Pons (tissue), 1 donor: ENCODE measurements around the gene IZUMO1.

Experiments
- DNase-seq: peaks from one replicate; pipeline ENCODE4 v3.0.0-alpha.2; 2016; ENCODE audit warnings: low spot score

The IZUMO1 gene

GRCh38 chr19:48757089-48757675 is 10.5 kb upstream of the IZUMO1 start:
- no peak for DNase-seq

GRCh38 chr19:48756686-48757085 is 10.0 kb upstream of the IZUMO1 start:
- DNase-seq = no peak

GRCh38 chr19:48756212-48756611 is 9.5 kb upstream of the IZUMO1 start:
- no peak for DNase-seq

GRCh38 chr19:48755787-48756186 is 9.1 kb upstream of the IZUMO1 start:
- DNase-seq = no peak

- no peak for DNase-seq
These were observed 8.5 kb upstream of the IZUMO1 start, which contains the start of gene FGF21 for GRCh38 chr19:48755084-48755641. Gene FGF21, plus strand, starts transcription at chr19:48755524. Its CDS starts 713 bp downstream, at chr19:48756237.

- no peak for DNase-seq
These were observed 6.0 kb upstream of the IZUMO1 start, which contains the start of gene FUT1 for GRCh38 chr19:48752496-48753365. Gene FUT1, minus strand, starts transcription at chr19:48752641. Its CDS starts 1,360 bp downstream, at chr19:48751281.

GRCh38 chr19:48751845-48752495 is 5.3 kb upstream of the IZUMO1 start:
- no peak for DNase-seq

- no peak for DNase-seq
These were observed 4.2 kb upstream of the IZUMO1 start for GRCh38 chr19:48750771-48751504.

GRCh38 chr19:48750351-48750750 is 3.6 kb upstream of the IZUMO1 start:
- no peak for DNase-seq

- DNase-seq = no peak
These were observed 3.0 kb upstream of the IZUMO1 start for GRCh38 chr19:48749571-48750198.

GRCh38 chr19:48746110-48746509 is 599 bp downstream of the IZUMO1 start:
- DNase-seq = no peak

- peak; percentile 83 for DNase-seq
These were observed 1.3 kb downstream of the IZUMO1 start for GRCh38 chr19:48745208-48745995.

- DNase-seq = no peak
These were observed 4.6 kb downstream of the IZUMO1 start for GRCh38 chr19:48742096-48742495.

- DNase-seq = no peak
These were observed 5.3 kb downstream of the IZUMO1 start for GRCh38 chr19:48741129-48741999.

- no peak for DNase-seq
These were observed 6.3 kb downstream of the IZUMO1 start, which contains the start of gene RASIP1 for GRCh38 chr19:48740164-48740972. Gene RASIP1, minus strand, starts transcription at chr19:48740610. Its CDS starts 328 bp downstream, at chr19:48740282.

- no peak for DNase-seq
These were observed 7.1 kb downstream of the IZUMO1 start for GRCh38 chr19:48739404-48740163.

GRCh38 chr19:48738557-48739403 is 7.9 kb downstream of the IZUMO1 start:
- DNase-seq = peak; percentile 46
